ENCODE results near the gene MTMR6.

MTMR6 gene

DNA sequence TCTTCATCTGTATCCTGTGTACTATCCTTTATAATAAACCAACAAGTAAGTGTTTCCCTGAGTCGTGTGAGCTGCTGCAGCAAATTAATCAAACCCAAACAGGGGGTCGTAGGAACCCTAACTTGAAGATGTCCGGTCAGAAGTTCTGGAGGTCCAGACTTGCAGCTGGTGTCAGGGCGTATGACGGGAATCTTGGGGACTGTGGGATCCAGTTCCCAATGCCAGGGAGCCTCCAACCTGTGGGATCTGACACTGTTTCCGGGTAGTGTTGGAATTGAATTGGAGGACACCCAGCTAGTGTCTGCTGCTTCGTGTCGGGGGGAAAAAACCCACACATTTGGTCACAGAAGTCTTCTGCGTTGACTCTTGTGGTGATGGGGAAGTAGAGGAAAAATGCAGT, 63.1 kb downstream of the MTMR6 start:
- in situ Hi-C loops (cut with MboI; ENCODE audit: low sequenced_read_pairs), result no loop called here

GRCh38 chr13:25222740-25223139, 64.5 kb downstream of the MTMR6 start:
- in situ Hi-C loops (cut with MboI; ENCODE audit: low sequenced_read_pairs), result no loop called here

GRCh38 chr13:25218019-25218418, 69.3 kb downstream of the MTMR6 start:
- in situ Hi-C loops (cut with MboI; ENCODE audit: low sequenced_read_pairs), result no loop called here

GRCh38 chr13:25217023-25217885, 70.0 kb downstream of the MTMR6 start:
- in situ Hi-C loops (cut with MboI; ENCODE audit: low sequenced_read_pairs), result no loop called here

DNA sequence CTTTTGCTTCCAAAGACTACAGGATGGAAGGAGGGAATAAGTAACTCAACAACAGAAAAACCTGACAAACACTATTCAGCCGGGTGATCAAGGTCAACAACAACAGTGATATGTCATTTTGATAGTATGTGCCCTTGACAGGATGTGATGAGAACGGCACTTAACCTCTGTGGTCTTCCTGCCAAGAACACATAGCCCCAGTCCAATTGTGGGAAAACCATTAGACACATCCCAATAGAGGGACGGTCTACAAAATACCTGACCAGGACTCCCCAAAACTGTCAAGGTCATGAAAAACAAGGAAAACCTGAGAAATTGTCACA, 72.1 kb downstream of the MTMR6 start:
- in situ Hi-C loops (cut with MboI; ENCODE audit: low sequenced_read_pairs), result no loop called here

GRCh38 chr13:25214491-25215252, 72.6 kb downstream of the MTMR6 start:
- in situ Hi-C loops (cut with MboI; ENCODE audit: low sequenced_read_pairs), result no loop called here

DNA sequence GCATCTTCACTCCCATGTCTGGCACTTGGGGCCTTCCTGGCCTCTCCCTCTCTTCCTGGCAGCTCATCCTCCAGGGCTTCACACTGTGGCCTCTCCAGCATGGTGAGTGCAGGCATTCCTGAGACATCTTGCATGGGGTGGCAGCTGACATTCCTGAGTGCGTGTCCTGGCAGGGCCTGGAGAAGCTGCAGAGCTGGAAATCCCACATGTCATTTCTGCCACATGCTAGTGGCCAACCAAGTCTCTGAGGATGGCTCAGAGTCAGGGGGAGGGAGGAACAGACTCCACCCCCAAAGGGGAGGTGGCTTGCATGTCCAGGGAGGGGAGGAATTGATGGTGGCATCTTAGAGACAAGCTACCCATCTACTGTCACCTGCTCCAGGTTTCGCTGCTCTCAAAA, 73.6 kb downstream of the MTMR6 start:
- in situ Hi-C loops (cut with MboI; ENCODE audit: low sequenced_read_pairs), result no loop called here

DNA sequence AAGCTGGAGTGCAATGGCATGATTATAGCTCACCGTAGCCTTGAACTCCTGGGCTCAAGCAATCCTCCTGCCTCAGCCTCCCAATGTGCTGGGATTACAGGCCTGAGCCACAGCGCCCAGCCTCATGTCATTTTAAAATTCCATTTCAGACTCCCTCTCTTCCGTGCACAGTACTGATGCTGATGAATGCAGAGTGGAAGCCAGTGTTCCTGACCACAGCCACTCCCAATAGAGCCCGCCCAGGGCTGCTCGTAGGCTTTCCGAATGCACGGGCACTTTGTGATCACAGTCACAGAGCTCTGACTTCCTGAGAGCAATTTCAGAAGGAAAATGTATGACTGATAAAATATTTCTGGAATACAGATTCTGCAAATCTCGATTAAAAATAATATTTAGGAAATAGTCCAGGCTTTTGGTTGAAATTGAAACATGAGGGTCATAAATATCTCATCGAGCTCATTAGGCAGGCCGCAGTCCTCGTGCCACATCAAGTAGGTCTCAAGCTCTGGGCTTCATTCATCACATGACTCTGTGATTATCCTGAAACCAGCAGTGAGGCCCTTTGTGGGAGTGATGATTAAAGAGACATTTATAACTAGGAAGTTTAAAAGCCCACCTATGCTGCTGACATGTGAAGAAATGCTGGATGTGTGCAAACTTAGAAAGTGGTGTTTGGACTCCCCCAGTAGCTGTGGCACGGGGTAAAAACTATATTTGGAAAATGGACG, 76.3 kb downstream of the MTMR6 start:
- in situ Hi-C loops (cut with MboI; ENCODE audit: low sequenced_read_pairs), result no loop called here

GRCh38 chr13:25207291-25207810, 79.9 kb downstream of the MTMR6 start:
- in situ Hi-C loops (cut with MboI; ENCODE audit: low sequenced_read_pairs), result no loop called here

- in situ Hi-C loops (cut with MboI; ENCODE audit: low sequenced_read_pairs), result no loop called here
These were observed 82.4 kb downstream of the MTMR6 start for GRCh38 chr13:25204863-25205262.

DNA sequence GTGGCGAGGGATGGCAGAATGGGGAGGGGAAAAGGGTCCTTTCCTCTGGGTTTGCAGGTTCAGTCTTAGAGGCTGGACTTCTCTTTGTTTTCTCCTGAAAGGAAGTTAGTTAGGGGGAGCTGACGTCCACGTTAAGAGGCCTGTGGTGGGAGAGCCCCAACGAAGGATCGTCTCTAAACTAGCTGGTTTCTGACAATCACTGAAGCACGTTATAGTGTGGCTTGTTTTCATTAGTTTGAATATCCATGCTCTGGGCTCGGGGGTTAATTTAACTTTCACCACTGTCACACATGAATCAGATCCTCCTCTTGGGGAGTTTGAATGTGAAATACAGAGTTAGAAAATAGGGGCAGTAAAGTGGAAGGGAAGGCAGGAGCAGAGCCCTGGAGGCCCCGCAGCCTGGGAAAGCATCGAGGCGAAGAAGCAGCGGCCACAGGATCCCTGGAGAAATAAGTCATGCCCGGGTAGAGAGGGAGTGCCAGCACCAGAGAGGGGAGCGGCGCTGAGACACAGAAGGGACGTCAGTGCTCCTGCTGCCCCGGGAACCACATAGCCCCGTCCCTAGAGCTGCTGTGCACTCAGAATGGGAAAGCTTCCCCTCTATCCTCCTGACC, 84.1 kb downstream of the MTMR6 start:
- in situ Hi-C loops (cut with MboI; ENCODE audit: low sequenced_read_pairs), result no loop called here

GRCh38 chr13:25200783-25201182, 86.5 kb downstream of the MTMR6 start:
- in situ Hi-C loops (cut with MboI; ENCODE audit: low sequenced_read_pairs), result no loop called here

- in situ Hi-C loops (cut with MboI; ENCODE audit: low sequenced_read_pairs), result no loop called here
These were observed 88.6 kb downstream of the MTMR6 start for GRCh38 chr13:25198647-25199046.

DNA sequence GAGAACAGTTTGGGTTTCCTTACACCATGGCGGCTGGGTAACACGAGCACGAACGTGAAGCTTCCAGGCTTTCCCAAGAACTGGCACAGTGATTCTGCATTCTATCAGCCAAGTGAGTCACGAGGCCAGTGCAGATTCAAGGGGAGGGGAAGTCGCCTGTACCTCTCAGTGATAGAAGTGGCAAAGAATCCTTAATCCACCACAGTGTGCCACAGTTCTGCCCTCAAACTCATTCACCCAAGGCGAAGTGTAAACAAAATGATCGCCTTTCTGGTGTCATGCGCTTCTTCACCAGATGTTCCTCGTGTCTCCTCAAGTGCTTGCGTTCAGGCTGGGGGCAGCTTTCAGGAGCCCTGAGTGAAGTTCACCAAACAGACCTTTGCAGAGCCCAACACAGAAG, 90.3 kb downstream of the MTMR6 start:
- in situ Hi-C loops (cut with MboI; ENCODE audit: low sequenced_read_pairs), result no loop called here
